GM18499 (cell line): ENCODE results near the gene CSPG4.
"Not testable (repeated sequence)": the region's sequence is repeated elsewhere in the genome, so short reads cannot be mapped to it uniquely, and the experiment has no call there.

Experiments
- ATAC-seq: cut with Tn5 transposase; IDR thresholded peaks from one replicate; pipeline ENCODE4 v1.9.1; 2021; ENCODE audit warnings: moderate number of reproducible peaks; ENCODE audit not compliant: insufficient read depth, unreplicated experiment

Gene CSPG4

DNA sequence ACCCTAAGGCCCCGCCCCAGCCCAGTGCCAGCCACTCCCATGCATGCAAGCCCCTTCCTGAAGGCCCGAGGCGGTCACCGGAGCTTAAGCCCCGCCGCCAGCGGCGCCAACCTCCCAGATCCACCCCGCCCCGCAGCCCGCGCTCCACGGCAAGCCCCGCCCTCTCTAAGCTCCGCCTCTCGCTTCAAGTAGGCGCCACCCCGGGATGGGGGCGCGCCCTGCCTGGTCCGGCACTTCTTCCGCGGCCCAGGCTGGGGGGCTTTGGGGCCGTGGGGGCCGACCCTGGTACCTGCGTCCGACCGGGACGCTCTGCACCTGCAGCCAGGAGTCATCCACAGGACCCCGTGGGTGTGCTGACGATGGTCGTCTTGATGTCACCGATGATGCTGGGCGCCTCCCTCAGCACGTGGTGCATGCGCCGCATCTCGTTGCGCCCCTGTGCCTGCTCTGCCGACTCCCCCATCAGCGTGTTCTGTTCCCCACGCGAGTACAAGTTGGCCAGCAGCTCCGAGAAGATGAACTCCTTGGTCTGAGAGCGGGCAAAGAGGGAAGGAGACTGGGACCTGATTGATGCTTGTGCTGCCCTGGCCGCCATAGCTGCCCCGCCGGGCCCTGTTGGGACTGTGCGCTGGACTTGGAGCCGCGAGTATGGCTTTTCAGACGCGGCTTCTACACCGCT, 26.1 kb upstream of the CSPG4 start:
- no peak for ATAC-seq

DNA sequence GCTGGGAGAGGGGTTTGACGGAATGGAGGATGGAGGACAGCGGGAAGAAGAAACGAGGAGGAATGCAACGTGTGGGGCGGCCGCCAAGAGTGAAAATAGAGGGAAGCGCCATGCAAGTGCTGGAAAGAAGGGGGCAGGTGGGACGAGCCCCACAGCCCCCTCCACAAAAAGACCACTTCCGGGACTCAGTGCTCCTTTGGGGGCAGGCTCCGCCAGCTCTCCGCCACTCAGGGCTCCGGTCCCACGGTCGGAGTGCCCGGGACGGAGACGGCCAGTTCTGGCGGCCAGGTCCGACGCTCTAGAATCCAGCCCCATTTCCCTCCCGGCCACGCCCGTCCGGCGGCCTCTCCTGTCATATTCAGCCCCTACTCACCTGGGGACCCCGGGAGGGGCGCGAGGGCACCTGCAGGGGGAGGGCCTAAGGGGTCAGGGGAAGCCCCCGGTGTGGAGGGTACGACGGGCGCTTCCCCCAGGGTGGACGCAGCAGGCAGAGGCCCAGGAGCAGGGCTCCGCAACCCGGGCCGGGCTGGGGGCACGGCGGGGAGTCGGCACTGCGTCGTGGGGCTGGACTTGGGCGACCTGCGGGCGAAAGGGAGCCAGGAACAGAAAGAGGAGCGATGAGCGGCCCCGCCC, 25.5 kb upstream of the CSPG4 start:
- ATAC-seq = no peak

DNA sequence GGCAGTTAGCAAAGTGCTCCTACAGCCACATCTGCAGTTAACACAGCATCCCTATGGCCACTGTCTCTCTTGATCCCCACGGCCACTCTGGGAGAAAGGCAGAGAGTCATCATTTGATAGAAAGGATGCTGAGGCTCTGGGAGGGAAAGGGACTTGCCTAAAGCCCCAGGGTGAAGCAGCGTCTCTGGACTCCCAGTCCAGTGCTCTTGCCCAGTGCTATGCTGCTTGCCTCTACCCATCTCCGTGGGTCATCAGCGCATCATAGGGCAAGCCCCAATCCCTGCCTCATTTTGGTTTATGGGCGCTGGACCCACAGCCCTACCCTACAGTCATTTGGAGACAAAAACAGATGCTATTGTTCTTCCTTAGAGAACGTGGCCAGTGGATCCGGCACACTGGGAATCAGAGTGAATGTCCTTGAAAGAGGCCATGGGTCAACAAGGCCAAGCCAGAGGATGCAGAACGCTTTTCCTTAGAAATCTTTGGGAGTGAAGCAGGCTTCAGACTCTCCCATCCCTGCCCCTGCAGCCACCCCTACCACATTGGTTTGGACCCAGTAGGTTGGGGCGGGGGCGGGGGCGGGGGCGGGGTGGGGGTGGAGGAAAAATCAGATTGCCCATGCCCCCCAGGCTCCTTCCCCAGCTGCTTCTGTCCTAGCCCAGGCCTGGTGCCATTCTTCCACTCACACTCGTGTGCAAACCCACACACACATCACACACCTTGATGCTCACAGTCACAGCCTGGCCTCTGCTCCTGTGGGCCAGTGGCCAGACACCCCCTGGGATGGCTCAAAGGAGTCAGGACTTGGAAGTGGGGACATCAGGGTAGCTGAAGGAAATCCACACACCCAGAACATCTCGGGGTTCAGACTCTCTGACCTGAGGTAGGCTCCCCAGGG, 24.7 kb upstream of the CSPG4 start:
- not testable (repeated sequence) for ATAC-seq

DNA sequence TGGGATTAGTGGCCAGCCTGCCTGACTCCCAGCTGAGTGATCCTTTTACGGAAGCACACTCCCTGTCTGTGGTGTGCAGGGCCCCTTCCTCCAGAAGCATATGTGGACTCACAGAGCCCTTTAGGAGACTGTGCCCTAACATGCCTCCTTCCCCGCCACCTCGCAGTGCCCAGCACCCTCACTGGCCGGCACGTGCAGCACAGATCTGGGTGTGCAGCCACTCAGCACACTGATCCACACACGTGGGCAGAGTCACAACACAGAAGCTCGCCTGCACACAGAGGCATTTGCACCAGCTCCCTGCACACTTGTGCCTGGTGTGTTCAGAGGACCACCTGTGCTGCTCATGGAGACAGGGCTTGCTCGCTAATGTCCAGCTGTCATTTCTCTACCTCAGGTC, 23.6 kb upstream of the CSPG4 start:
- ATAC-seq = no peak

DNA sequence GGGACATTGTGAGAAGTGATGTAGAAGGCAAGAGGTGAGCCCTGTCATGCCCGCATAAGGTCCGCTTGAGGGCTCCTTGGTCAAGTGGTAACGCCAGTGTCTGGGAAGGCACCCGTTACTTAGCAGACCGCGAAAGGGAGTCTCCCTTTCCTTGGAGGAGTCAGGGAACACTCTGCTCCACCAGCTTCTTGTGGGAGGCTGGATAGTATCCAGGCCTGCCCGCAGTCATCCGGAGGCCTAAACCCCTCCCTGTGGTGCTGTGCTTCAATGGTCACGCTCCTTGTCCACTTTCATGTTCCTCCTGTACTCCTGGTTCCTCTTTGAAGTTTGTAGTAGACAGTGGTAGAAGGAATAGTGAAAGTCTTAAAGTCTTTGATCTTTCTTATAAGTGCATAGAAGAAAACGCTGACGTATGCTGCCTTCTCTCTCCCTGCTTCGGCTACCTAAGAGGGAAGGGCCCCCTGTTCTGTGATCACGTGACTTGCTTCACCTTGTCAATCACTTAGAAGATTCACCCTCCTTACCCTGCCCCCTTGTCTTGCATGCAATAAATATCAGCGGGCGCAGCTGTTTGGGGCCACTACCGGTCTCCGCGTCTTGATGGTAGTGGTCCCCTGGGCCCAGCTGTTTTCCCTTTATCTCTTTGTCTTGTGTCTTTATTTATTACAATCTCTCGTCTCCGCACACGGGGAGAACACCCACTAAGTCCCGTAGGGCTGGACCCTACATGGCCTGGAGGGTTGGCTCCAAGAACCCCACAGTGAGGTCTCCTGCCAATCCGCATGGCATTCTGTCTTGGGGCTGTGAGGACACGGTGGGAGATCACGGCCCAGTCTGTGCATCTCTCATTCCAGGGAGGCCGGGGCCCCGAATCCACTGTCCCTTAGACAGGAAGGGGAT, 22.5 kb upstream of the CSPG4 start:
- ATAC-seq = not testable (repeated sequence)

DNA sequence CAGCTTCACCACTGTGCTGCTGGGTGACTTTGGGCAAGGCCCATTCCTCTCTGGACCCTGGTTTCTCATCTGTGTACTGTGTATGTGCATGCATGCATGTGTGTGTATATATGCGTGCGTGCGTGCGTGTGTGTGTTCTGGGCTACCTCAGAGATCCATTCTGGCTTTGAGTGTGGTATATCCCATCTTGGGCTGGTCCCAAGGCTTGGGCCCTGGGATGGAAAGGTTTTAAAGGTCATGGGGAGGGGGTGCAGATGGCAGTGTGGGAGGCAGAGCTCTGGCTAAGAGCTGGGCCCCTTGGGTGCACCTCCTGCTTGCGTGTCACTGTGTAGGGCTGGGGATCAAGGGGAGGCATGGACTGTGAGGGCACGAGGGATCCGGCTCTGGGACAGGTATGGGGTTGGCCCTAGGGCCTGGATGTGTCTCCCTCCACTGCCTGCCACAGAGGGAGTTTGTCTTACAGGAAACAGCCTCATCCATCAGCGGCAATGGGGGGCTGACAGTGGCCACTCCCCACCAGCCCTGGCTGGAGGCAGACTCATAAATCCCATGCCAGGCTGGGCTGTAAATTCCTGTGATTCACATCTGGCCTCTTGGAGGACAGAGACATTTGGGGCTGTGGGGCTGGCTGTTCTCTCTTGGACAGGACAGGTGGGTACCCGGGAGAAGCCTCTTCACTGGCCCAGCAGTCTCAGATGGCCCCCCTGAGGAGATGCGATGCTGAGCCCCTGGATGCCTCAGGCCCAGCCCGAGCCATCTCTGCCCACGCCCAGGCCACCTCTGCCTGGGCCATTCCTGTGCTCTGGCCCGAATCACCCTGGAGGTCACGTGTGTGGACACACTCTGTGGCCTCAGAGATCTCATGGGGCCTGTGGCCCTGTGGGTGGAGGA, 21.4 kb upstream of the CSPG4 start:
- no peak for ATAC-seq

DNA sequence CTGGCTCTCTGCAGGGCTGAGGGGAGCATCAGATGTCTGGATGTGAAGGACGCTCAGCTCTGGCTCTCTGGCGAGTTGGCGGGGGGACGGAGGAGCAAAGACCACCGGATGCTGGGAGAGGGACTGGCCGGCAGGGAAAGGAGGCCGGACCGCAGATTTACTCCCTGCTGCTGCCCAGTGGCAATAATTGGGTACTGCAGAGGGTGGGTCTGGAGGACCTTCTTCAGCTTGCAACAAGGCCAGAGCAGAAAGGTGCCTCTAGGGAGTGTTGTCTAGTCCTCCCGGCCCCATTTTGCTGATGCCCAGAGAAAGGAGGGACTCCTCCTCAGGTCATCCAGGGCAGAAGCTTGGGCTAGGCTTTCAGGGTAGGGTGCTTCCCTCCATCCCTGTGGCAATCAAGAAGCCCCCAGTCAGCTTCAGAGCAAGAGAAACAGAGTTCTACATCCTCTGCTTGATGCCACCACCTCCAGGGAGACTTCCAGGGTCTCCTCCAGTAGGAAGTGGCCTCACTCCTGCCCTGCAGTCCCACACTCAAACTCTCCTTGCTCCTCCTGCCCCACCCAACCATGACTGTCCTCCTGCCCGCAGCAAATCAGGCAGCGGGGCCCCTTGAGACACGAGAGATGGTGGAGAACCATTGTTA, 20.3 kb upstream of the CSPG4 start:
- ATAC-seq = no peak

DNA sequence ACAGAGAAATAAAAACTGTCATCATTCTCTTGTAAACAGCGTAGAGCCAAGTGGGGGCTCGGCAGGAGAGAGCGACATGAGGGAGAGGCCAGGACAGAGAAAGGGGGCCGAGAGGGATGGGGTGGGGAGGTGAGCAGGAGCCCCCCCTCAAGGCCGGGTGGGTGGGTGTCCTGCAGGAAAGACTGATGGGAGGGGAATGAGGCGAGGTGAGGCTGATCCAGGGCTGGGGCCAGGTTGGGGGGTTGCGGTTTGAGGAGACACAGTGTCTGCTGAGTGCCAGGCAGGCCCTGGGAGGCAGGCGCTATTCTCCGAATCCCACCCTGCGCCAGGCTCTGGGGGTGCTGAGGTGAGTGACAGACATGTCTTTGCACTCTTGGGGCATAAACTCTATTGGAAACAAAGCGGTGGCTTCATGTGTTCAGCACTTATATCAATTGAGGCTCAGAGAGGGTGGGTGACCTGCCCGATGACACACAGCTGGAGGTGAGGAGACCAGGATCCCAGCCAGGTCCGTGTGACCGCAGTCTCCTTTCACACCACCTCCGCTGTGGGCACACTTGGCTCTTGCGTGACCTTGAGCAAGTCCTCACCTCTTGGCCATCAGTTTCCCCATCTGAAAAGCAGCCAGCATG, 19.6 kb upstream of the CSPG4 start:
- ATAC-seq = no peak

DNA sequence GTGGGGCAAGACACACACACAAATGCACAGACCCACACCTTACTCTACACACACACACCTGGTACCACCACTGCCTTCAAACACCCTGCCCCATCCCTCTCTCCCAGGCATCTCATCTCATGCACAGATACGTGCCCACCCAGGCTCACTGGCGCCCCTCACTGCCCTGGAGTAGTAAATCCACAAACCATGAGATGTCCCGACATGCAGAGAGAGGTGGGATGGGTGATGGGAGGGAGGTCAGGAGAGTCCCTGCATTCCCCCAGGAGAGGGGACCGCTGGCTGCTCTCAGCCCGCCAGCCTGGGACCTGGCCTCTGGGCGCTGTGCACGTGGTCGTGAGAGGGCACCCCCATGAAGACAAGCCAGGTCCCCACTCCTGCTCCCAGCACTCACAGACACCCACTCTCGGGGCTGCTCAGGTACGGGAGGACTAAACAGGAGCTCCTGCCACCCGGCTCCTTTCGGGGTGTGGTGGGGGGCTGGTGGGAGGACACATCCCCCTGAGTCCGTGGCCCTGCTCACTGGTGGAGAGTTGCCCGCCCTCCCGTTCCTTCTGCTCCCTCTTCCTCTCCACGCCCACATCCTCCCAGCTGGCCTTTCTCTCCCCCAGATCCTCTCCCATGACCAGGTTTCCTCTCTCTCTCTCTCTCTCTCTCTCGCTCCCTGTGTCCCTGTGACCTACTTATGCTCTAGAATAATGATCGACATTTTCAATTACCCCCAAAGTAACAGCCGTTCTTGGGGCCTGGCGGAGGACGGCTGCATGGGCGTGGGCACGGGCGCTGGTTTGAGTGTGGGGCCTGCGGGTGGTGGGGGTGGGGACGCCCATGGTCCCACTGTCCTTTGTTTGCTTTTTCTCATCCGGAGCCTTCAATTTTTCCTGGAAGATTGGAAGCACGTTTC, 18.9 kb upstream of the CSPG4 start:
- no peak for ATAC-seq

DNA sequence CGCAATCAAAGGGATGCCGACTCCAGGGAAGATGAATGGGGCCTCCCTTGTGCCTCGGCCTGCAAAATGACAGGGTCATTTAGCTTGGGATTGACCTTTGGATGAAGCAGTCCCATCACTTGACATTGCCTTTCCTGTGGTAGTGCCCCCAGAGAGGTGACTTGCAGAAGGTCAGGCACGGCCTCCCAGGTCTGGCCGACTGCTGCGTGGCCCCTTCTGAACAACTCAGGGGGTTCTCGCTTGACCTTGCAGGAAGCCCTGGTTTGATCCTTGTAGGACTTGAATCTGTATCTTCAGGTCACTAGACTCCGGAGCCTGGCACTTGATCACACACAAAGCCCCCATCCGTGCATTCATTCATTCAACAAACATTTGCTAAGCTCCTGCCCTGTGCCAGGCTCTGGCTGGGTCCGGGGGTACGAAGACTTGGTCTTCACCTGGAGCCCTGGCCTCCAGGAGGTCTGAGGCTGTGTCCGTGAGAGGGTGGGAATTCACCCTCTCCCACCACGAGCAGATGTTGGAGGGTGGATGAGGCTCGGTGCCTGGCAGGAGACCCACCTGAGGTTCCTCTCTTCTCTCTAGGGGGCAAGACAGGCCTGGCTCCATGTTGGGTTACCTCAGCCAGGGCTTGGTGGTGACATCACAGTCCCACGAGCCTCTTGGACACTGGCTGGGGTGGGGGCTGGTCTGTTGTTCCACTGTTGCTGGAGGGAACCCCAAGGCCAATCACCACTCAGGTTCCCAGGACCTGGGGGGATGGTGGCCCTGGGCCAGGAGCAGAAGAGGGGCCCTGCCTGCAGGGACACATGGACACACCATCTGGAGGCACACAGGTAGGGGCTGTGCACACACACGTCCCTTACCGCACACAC, 18.0 kb upstream of the CSPG4 start:
- ATAC-seq = not testable (repeated sequence)

DNA sequence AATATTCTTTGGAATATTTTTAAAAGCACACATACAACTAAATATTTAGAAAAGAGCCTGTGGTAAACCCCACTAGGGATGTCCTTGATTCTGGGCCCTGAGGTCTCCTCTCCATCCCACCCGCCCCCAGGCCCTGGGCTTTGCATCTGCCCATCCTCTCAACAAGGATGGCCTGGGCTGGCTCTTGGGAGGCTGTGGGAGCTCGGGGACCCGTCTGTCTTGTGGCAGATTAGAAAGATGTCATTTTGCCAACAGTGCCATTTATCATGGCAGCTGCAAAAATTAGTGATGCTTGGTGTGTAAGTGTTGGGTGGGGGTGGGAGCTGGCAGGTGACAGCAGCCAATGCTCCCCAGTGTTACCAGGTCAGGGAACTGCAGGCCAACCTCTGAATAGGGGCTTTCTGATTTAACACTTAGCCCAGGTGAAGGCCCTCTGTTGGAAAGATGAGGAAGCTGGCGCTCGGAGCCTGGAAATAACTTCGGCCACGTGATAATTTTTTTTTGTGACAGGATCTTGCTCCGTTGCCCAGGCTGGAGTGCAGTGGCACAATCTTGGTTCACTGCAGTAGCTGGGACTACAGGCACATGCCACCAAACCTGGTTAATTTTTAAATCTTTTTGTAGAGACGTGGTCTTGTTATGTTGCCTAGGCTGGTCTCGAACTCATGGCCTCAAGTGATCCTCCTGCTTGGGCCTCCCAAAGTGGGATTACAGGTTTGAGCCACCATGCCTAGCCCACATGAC, 16.9 kb upstream of the CSPG4 start:
- ATAC-seq = no peak

DNA sequence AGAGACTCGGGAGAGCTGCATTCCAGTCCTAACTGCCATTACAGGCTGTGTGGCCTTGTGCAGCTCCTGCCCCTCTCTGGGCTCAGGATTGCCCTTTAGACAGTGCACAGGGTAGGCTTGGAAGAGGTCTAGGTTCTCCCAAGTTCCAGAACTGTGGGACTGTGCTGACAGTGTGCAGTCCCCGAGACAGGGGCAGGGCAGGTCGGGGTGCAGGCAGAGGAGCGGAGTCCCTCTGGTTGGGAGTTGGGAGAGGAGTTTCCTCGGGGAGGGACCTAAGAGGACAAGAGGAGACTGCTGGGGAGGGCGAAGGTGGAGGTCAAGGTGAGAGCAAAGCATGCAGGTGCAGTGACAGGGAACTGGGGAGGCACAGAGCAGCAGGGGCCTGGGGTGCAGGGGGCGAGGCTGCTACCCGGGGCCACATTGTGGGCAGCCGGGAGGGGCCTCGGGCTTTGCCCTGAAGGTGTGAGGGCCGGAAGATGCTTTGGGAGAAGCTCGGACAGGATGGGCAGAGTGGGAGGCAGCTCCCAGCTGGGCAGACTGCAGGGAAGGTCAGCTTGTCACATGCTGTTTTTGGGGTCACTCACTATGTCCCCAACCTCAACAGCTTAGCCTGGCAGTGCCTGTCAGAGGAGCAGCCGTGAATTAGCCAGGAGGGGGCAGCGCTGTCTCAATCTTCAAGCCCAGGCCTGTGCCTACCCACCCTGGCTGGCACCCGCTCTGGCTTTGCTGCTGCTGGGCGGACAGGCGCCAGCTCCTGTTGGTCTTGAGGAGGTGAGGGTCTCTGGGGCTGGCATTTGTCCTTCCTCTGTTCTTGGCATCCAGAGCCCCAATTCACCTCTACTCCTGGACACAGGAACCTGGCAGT, 15.4 kb upstream of the CSPG4 start:
- no peak for ATAC-seq

DNA sequence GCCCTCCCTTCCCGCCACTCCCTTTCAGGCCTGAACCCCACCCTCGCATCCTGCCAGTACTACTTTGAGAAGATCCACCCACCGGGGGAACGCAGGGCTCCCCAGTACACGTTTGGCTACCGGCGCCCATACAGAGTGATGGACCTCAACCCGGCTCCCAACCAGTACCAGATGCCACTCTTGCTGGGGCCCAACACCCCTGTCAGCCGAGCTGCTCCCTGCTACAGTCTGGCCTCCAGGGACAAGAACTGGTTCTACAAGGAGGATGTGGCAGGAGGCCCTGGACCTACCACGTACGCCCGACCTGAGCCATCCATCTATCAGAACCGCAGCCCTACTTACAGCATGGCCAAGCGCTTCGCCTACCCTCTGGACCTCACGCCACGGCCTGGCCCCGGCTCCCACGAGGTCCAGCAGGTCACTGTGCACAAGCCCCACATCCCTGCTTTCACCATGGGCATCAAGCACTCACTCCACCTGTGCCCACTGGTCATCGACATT, 14.4 kb upstream of the CSPG4 start:
- no peak for ATAC-seq

DNA sequence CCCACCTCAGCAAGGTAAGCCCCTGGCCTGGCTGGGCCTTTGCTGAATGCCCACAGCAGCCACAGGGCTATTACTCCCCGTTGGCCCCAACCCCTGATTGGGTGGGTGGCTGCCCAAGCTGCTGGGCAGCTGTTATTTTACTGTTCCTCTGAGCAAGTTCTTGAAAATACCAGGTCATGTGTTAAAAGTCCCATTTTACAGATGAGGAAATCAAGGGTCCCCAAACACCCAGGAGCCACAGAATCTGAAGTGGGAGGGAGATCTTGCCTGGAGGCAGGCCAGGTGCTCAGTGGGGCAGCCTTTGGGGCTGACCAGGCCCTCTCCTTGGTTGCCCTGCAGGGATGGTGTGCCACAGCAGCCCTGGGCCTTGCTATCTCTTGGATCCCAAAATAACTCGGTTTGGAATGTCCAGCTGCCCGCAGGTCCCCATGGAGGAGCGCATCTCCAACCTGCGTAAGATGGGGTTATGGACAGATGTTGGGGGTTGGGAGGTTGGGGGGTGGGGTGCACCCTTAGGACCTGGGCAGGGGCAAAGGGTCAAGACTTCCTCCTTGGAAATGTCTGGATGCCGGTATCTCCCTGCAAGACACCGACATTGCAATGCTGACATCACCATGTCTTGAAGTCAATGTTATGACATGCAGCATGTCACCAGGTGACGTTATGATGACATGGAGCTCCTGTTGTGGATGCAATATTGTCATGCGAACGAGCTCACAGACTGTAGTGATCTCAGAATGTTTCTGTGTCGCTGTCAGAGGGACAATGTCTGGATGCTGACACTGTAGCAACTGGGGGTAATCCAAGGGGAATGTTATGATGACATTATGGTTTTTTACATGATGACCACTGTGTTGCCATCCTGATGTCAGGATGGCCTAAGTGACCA, 13.3 kb upstream of the CSPG4 start:
- ATAC-seq = no peak
